ENCODE results near the gene EMSY.

EMSY gene

DNA sequence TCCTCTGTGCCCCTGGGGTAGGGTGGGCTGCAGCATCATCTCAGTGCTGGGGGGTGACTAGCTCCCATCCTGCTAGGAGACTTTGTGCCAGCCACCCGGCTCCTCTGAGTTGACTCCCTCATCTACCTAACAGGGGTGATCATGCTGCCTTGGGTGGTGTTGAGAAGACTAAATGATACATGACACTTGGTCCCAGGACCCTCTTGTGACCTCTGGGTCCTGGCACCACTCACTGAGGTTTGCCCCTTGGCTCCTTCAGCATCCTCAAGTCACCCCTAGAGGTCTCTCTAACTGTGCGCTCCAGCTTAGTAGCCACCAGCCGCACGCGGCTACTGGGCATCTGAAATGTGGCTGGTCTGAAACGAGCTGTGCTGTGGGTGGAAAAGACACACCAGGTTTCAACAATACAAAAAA, 153.6 kb downstream of the EMSY start:
- no peak for TF ChIP-seq ZFX (IDR thresholded peaks at IDR 0.05; ENCODE audit: borderline replicate concordance)
- peak; percentile 56 for TF ChIP-seq CTCF (IDR thresholded peaks at IDR 0.05)
- no peak overlapping the region for H3K27ac ChIP-seq

- TF ChIP-seq ZFX (IDR thresholded peaks at IDR 0.05; ENCODE audit: borderline replicate concordance) (no peak), CTCF (IDR thresholded peaks at IDR 0.05) (no peak)
- H3K27ac ChIP-seq = no peak overlapping the region
Measured at GRCh38 chr11:76599041-76600013, 154.5 kb downstream of the EMSY start.

- TF ChIP-seq ZFX (IDR thresholded peaks at IDR 0.05; ENCODE audit: borderline replicate concordance) (no peak), CTCF (IDR thresholded peaks at IDR 0.05) (no peak)
- H3K27ac ChIP-seq = no peak overlapping the region
Measured at GRCh38 chr11:76600124-76600655, 155.4 kb downstream of the EMSY start.

DNA sequence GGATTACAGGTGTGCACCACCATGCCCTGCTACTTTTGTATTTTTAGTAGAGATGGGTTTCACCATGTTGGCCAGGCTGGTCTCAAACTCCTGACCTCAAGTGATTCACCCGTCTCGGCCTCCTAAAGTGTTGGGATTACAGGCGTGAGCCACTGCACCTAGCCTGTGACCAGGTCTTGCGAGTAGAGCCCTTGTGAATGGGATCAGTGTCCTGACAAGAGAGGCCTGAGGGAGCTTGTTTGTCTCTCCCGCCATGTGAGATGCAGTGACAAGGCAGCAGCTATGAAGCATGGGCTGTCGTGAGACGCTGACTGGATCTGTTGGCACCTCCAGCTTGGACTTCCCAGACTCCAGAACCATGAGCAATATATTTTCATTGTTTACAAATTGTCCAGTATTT, 156.5 kb downstream of the EMSY start:
- H3K27ac ChIP-seq = no peak overlapping the region
- TF ChIP-seq CTCF (IDR thresholded peaks at IDR 0.05) (no peak), ZFX (IDR thresholded peaks at IDR 0.05; ENCODE audit: borderline replicate concordance) (no peak)

DNA sequence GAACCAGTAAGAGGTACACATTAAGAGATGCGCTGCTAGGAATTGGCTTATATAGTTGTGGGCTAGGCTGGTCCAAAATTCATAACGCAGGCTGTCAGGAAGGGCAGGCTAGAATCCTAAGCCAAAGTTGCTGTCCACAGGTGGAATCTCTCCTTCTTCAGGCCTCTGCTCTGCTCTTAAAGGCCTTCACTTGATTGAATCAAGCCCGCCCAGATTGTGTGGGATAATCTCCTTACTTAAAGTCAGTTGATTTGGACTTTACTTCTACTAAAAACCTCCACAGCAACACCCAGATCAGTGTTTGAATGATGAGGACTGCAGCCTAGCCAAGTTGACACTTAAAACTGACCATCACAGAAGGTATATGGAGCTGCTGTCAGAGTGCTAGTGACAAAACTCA, 156.9 kb downstream of the EMSY start:
- H3K27ac ChIP-seq = no peak overlapping the region
- no peak for TF ChIP-seq CTCF (IDR thresholded peaks at IDR 0.05)
- TF ChIP-seq ZFX (IDR thresholded peaks at IDR 0.05; ENCODE audit: borderline replicate concordance) = no peak

DNA sequence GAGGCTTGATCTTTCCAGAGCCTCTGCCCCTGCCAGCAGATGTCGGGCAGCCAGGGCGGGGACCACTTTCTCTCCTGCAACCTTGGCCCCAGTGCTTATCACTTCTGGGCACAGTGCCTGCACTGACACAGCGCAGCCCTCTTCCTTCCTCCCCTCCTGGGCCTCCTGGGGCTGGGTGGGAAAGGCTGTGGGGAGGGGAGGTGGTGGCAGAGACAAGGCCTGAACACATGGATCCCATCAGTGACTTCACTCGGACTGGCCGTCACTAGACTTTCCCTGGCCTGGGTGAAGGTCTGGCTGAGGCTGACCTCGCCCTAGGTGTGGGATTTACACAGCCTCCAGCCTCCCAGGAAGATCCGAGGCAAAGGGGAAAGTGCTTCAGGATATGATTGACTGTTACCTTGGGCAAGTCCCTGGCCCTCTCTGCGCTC, 157.6 kb downstream of the EMSY start:
- TF ChIP-seq ZFX (IDR thresholded peaks at IDR 0.05; ENCODE audit: borderline replicate concordance) (no peak), CTCF (IDR thresholded peaks at IDR 0.05) (no peak)
- H3K27ac ChIP-seq = no peak overlapping the region

Data from 22Rv1 (cell line).